HepG2 (cell line): ENCODE data around the gene DOCK1. TPM values are rescaled to one million over a fixed set of nuclear protein-coding genes. Genes with fewer than 3 reads are reported as not detected.

Experiments
- ARID2 ChIP-seq: sonication (generic); formaldehyde crosslinking; IDR thresholded peaks from 2 replicates; pipeline ENCODE4 v1.8.1; 2022; ENCODE audit warnings: mild to moderate bottlenecking, missing genetic modification reagents, borderline replicate concordance
- ARNTL ChIP-seq: sonication (generic); formaldehyde crosslinking; IDR thresholded peaks from 2 replicates; pipeline ENCODE4 v1.4.0; 2020; ENCODE audit warnings: mild to moderate bottlenecking, missing genetic modification reagents
- CEBPG ChIP-seq: IDR thresholded peaks from 2 replicates; pipeline ENCODE4 v1.6.1; 2016
- DRAP1 ChIP-seq: IDR thresholded peaks from 2 replicates; pipeline ENCODE4 v1.6.1; 2016; ENCODE audit warnings: missing genetic modification reagents, missing compliant biosample characterization
- ELF3 ChIP-seq: IDR thresholded peaks from 2 replicates; pipeline ENCODE4 v1.6.1; 2016; ENCODE audit warnings: missing genetic modification reagents, missing compliant biosample characterization
- GATAD2A ChIP-seq: IDR thresholded peaks from 2 replicates; pipeline ENCODE4 v1.6.1; 2016
- HMG20A ChIP-seq: IDR thresholded peaks from 2 replicates; pipeline ENCODE4 v1.6.1; 2016; ENCODE audit warnings: borderline replicate concordance
- HNF4A ChIP-seq: sonication (generic); formaldehyde crosslinking; IDR thresholded peaks from 2 replicates; pipeline ENCODE4 v1.4.0; 2020; ENCODE audit warnings: missing genetic modification reagents
- IKZF5 ChIP-seq: IDR thresholded peaks from 2 replicates; pipeline ENCODE4 v1.6.1; 2018; ENCODE audit warnings: missing genetic modification reagents, mild to moderate bottlenecking, missing compliant biosample characterization
- ISL2 ChIP-seq: sonication (generic); formaldehyde crosslinking; IDR thresholded peaks from 2 replicates; pipeline ENCODE4 v1.5.0; 2020; ENCODE audit warnings: missing genetic modification reagents
- MAX ChIP-seq: IDR thresholded peaks from 2 replicates; pipeline ENCODE4 v1.6.1; 2012; ENCODE audit warnings: inconsistent platforms
- MEIS1 ChIP-seq: sonication (generic); formaldehyde crosslinking; IDR thresholded peaks from 2 replicates; pipeline ENCODE4 v1.9.0; 2021; ENCODE audit warnings: mild to moderate bottlenecking, missing genetic modification reagents, moderate library complexity, borderline replicate concordance
- NKX3-1 ChIP-seq: sonication (generic); formaldehyde crosslinking; IDR thresholded peaks from 2 replicates; pipeline ENCODE4 v1.5.0; 2020; ENCODE audit warnings: missing genetic modification reagents
- RCOR2 ChIP-seq: IDR thresholded peaks from 2 replicates; pipeline ENCODE4 v1.6.1; 2016; ENCODE audit warnings: missing biosample characterization, missing genetic modification reagents
- SRSF4 ChIP-seq: fragments of 200-400 bp; formaldehyde crosslinking; IDR thresholded peaks from one replicate; pipeline ENCODE4 v1.6.1; 2018; ENCODE audit warnings: mild to moderate bottlenecking, low read depth, low read length, moderate library complexity; ENCODE audit not compliant: poor library complexity, severe bottlenecking
- TFDP1 ChIP-seq: IDR thresholded peaks from 2 replicates; pipeline ENCODE4 v1.6.1; 2016; ENCODE audit warnings: missing compliant biosample characterization, missing genetic modification reagents, borderline replicate concordance
- TIGD3 ChIP-seq: sonication (generic); formaldehyde crosslinking; IDR thresholded peaks from 2 replicates; pipeline ENCODE4 v1.5.1; 2020; ENCODE audit warnings: mild to moderate bottlenecking, missing genetic modification reagents, borderline replicate concordance
- ZNF20 ChIP-seq: sonication (generic); formaldehyde crosslinking; IDR thresholded peaks from 2 replicates; pipeline ENCODE4 v1.4.0; 2020; ENCODE audit warnings: mild to moderate bottlenecking, moderate library complexity, missing genetic modification reagents
- ZNF234 ChIP-seq: sonication (generic); formaldehyde crosslinking; conservative IDR thresholded peaks from 2 replicates; pipeline ENCODE4 v1.5.1; 2020; ENCODE audit warnings: mild to moderate bottlenecking, missing genetic modification reagents
- ZNF280D ChIP-seq: sonication (generic); formaldehyde crosslinking; IDR thresholded peaks from 2 replicates; pipeline ENCODE4 v1.5.1; 2020; ENCODE audit warnings: mild to moderate bottlenecking, missing genetic modification reagents
- ZNF652 ChIP-seq: IDR thresholded peaks from 2 replicates; pipeline ENCODE4 v1.6.1; 2016; ENCODE audit warnings: low read depth, borderline replicate concordance
- ZSCAN5A ChIP-seq: sonication (generic); formaldehyde crosslinking; IDR thresholded peaks from 2 replicates; pipeline ENCODE4 v1.8.0; 2022; ENCODE audit warnings: mild to moderate bottlenecking, missing genetic modification reagents, borderline replicate concordance
- polyA plus RNA-seq, 8 experiments: library from polyadenylated mRNA; depleted of rRNA in 3 of 8; stranded (reverse) in 7 of 8; unstranded in 1 of 8; fragments of >200 nt; fragmentation: Illumina TruSeq in 4 of 8; extraction: Trizol in 4 of 8; gene quantifications; 2 replicates each; pipeline versions ENCODE4 v1.2.1 to v1.2.3, GENCODE V29; 2011 to 2016; ENCODE audit warnings: low read depth in 4 of 8, missing spikeins in 1 of 8, mixed read lengths in 1 of 8; ENCODE audit not compliant: insufficient read depth in 1 of 8
- total RNA-seq, 5 experiments: library from RNA; depleted of rRNA; stranded (reverse); fragments of >200 nt; fragmentation: Illumina TruSeq; extraction: Trizol; gene quantifications; 2 replicates each; pipeline ENCODE4 v1.2.3, GENCODE V29; 2016; ENCODE audit warnings: low read depth in 1 of 5

The DOCK1 gene
- total and polyA plus RNA-seq, 2 of the 13 experiments (the other 11 are each of a cell fraction or from before 2014, with no cell fraction given), result 8.3 to 25.5 TPM

GRCh38 chr10:127227663-127228062 is 322.4 kb downstream of the DOCK1 start (continued):
- TF ChIP-seq HNF4A (CRISPR knock-in tag), result peak; percentile 91
- no peak for TF ChIP-seq NKX3-1 (CRISPR knock-in tag)
- peak; percentile 30; the same call in 1 of the 2 replicates for TF ChIP-seq GATAD2A (CRISPR knock-in tag)
- 0 out of 2 replicates have a peak, but pooled peaks have one; percentile 33 for TF ChIP-seq ARID2 (CRISPR knock-in tag)
- no peak for TF ChIP-seq MAX
- no peak for TF ChIP-seq SRSF4
- no peak for TF ChIP-seq ZNF234
- TF ChIP-seq MEIS1, result no peak
- no peak for TF ChIP-seq ZNF280D (CRISPR knock-in tag)
- 0 out of 2 replicates have a peak, but pooled peaks have one; percentile 36 for TF ChIP-seq HMG20A
- no peak for TF ChIP-seq IKZF5 (CRISPR knock-in tag)
- 0 out of 2 replicates have a peak, but pooled peaks have one; percentile 17 for TF ChIP-seq CEBPG (CRISPR knock-in tag)
- TF ChIP-seq ZSCAN5A (CRISPR knock-in tag), result no peak
- no peak for TF ChIP-seq DRAP1
- no peak for TF ChIP-seq ZNF20 (CRISPR knock-in tag)
- TF ChIP-seq ARNTL, result no peak
- TF ChIP-seq ELF3 (CRISPR knock-in tag), result no peak
- TF ChIP-seq TFDP1 (CRISPR knock-in tag), result no peak
- TF ChIP-seq ISL2, result no peak
- TF ChIP-seq RCOR2, result no peak
- no peak for TF ChIP-seq TIGD3 (CRISPR knock-in tag)
- TF ChIP-seq ZNF652, result peak; percentile 93
